Testis (tissue), 3 donors: Measurements from ENCODE around the gene DEAF1. TPM values are rescaled to one million over a fixed set of nuclear protein-coding genes. Genes with fewer than 3 reads are reported as not detected.

Experiments
- DNase-seq: peaks from one replicate; pipeline ENCODE4 v3.0.0-alpha.2; 2019
- H3K27ac ChIP-seq, 2 donors: fragments of 200-600 bp; sonication (generic); one replicate each; pipeline ENCODE4 v1.5.1; 2019
- H3K27me3 ChIP-seq: fragments of 200-600 bp; sonication (generic); one replicate; pipeline ENCODE4 v1.5.1; 2019
- H3K36me3 ChIP-seq: fragments of 200-600 bp; sonication (generic); one replicate; pipeline ENCODE4 v1.5.1; 2017; ENCODE audit warnings: low read depth; ENCODE audit errors: missing control alignments
- H3K4me1 ChIP-seq: fragments of 200-600 bp; sonication (generic); one replicate; pipeline ENCODE4 v1.5.1; 2019
- H3K4me3 ChIP-seq, 2 donors: fragments of 200-600 bp; sonication (generic); one replicate each; pipeline ENCODE4 v1.5.1; 2017 to 2019
- H3K9me3 ChIP-seq: fragments of 200-600 bp; sonication (generic); one replicate; pipeline ENCODE4 v1.5.1; 2017
- POLR2A ChIP-seq: fragments of 450-650 bp; IDR thresholded peaks from one replicate; pipeline ENCODE4 v1.6.1; 2017; ENCODE audit warnings: antibody characterized with exemption, mild to moderate bottlenecking, moderate library complexity
- WGBS, 2 donors: methylation state at CpG; one replicate each; pipeline ENCODE4 v1.1.5; 2018; 5-methylcytosine and 5-hydroxymethylcytosine counted together
- intact Hi-C: fragments of 100-400 bp; cut with DNase I; formaldehyde crosslinking; loops from one replicate; pipeline ENCODE4 v1.15.1; 2023; ENCODE audit warnings: low total_unique reads
- polyA plus RNA-seq: library from polyadenylated mRNA; stranded (reverse); fragments of 350-450 nt; fragmentation: Illumina TruSeq; extraction: RNeasy Lipid Tissue Mini Kit (QIAGEN cat#74804); gene quantifications from one replicate; pipeline ENCODE4 v1.2.3, GENCODE V29; 2014; ENCODE audit warnings: low read depth, low replicate concordance; ENCODE audit not compliant: insufficient read depth
- total RNA-seq, 2 donors: library from RNA; depleted of rRNA; stranded (reverse); fragments of >200 nt; gene quantifications; one replicate each; pipeline ENCODE4 v1.2.3, GENCODE V29; 2016
- TF ChIP-seq, protein P1 (sequence below), 3 experiments: fragments of 450-650 bp in 2 of 3; fragments of 200-600 bp in 1 of 3; sonication (generic) in 1 of 3; IDR thresholded peaks; one replicate each; pipeline ENCODE4 v1.5.1; 2016 to 2019; ENCODE audit warnings: antibody characterized with exemption in 3 of 3, mild to moderate bottlenecking in 2 of 3, moderate library complexity in 1 of 3

DEAF1 gene
- total and polyA plus RNA-seq, 3 donors from 2014 or later = 47.9 to 116 (median 82.5) TPM

DNA sequence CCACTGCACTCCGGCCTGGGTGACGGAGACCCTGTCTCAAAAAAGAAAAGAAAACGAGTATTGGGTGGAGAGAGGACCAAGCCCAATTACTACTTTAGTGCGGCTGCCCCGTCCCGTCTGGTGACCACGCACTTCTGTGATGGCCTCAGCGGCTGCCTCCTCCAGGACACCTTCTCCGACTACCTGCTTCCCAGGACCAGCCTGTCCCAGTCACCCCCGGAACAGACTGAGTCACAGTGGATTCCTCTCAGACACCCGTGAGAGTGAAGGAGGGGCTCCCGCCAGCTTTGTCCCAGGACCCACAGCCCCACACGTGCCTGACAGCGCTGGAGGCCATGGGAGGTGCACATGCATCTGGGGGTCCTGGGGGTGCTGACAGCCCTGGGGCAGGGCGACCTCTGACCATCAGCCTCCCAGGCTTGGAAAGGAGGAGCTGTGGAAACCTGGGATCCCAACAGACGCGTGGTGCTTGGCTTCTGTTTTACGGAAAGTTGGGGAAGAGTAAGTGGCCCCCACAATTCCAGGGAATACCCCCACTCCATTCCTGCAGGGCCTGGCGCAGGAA is 53.1 kb downstream of the DEAF1 start:
- 88 to 89% methylated on average over 13 to 19 of the region's 19 CpGs for WGBS, 2 donors
- H3K4me1 ChIP-seq = no peaks in the 10 kb centered on the region
- no peak overlapping the region for H3K4me3 ChIP-seq
- no peaks in the 10 kb centered on the region for H3K36me3 ChIP-seq
- TF ChIP-seq, protein P1, sequence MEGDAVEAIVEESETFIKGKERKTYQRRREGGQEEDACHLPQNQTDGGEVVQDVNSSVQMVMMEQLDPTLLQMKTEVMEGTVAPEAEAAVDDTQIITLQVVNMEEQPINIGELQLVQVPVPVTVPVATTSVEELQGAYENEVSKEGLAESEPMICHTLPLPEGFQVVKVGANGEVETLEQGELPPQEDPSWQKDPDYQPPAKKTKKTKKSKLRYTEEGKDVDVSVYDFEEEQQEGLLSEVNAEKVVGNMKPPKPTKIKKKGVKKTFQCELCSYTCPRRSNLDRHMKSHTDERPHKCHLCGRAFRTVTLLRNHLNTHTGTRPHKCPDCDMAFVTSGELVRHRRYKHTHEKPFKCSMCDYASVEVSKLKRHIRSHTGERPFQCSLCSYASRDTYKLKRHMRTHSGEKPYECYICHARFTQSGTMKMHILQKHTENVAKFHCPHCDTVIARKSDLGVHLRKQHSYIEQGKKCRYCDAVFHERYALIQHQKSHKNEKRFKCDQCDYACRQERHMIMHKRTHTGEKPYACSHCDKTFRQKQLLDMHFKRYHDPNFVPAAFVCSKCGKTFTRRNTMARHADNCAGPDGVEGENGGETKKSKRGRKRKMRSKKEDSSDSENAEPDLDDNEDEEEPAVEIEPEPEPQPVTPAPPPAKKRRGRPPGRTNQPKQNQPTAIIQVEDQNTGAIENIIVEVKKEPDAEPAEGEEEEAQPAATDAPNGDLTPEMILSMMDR (IDR thresholded peaks at IDR 0.05) = no peak
- TF ChIP-seq POLR2A = no peak
- intact Hi-C loops = no loop called here
- DNase-seq = no peak
- no peaks in the 10 kb centered on the region for H3K9me3 ChIP-seq
- H3K27ac ChIP-seq = no peak overlapping the region
- H3K27me3 ChIP-seq = no peaks in the 10 kb centered on the region

DNA sequence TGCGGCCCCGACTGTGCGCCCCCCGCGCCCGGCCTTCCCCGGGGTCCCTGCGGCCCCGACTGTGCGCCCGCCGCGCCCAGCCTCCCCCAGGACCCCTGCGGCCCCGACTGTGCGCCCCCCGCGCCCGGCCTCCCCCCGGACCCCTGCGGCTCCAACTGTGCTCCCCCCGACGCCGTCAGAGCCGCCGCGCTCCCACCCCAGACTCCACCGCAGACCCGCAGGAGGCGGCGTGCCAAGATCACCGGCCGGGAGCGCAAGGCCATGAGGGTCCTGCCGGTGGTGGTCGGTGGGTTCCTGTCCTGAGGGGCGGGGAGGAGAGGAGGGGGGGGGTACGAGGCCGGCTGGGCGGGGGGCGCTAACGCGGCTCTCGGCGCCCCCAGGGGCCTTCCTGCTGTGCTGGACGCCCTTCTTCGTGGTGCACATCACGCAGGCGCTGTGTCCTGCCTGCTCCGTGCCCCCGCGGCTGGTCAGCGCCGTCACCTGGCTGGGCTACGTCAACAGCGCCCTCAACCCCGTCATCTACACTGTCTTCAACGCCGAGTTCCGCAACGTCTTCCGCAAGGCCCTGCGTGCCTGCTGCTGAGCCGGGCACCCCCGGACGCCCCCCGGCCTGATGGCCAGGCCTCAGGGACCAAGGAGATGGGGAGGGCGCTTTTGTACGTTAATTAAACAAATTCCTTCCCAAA is 54.9 kb downstream of the DEAF1 start:
- TF ChIP-seq, protein P1 (IDR thresholded peaks at IDR 0.05) = no peak
- no peak for TF ChIP-seq POLR2A
- Histone ChIP-seq H3K27ac (no peak overlapping the region), H3K9me3 (no peaks in the 10 kb centered on the region), H3K4me3 (no peak overlapping the region), H3K27me3 (no peaks in the 10 kb centered on the region), H3K36me3 (no peaks in the 10 kb centered on the region), H3K4me1 (no peaks in the 10 kb centered on the region)
- DNase-seq = no peak
- WGBS, 2 donors = 60 to 76% methylated on average over 10 to 37 of the region's 69 CpGs
- intact Hi-C loops = no loop called here

DNA sequence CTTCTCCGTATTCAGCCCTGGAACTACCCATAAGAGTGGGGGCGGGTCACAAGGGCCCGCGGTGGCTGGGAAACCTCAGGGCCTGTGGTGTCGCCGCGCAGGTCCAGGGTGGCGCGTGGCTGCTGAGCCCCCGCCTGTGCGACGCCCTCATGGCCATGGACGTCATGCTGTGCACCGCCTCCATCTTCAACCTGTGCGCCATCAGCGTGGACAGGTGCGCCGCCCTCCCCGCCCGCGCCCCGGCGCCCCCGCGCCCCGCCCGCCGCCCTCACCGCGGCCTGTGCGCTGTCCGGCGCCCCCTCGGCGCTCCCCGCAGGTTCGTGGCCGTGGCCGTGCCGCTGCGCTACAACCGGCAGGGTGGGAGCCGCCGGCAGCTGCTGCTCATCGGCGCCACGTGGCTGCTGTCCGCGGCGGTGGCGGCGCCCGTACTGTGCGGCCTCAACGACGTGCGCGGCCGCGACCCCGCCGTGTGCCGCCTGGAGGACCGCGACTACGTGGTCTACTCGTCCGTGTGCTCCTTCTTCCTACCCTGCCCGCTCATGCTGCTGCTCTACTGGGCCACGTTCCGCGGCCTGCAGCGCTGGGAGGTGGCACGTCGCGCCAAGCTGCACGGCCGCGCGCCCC is 55.6 kb downstream of the DEAF1 start:
- no peaks in the 10 kb centered on the region for H3K27me3 ChIP-seq
- 61% methylated on average over 69 of the region's 80 CpGs; no CpG with 5 or more reads in 1 of the 2 donors for WGBS, 2 donors
- no peak overlapping the region for H3K4me3 ChIP-seq
- H3K4me1 ChIP-seq = no peaks in the 10 kb centered on the region
- no peaks in the 10 kb centered on the region for H3K9me3 ChIP-seq
- no peak overlapping the region for H3K27ac ChIP-seq
- DNase-seq = no peak
- TF ChIP-seq POLR2A = no peak
- TF ChIP-seq, protein P1 (IDR thresholded peaks at IDR 0.05) = no peak
- H3K36me3 ChIP-seq = no peaks in the 10 kb centered on the region
- intact Hi-C loops = no loop called here

DNA sequence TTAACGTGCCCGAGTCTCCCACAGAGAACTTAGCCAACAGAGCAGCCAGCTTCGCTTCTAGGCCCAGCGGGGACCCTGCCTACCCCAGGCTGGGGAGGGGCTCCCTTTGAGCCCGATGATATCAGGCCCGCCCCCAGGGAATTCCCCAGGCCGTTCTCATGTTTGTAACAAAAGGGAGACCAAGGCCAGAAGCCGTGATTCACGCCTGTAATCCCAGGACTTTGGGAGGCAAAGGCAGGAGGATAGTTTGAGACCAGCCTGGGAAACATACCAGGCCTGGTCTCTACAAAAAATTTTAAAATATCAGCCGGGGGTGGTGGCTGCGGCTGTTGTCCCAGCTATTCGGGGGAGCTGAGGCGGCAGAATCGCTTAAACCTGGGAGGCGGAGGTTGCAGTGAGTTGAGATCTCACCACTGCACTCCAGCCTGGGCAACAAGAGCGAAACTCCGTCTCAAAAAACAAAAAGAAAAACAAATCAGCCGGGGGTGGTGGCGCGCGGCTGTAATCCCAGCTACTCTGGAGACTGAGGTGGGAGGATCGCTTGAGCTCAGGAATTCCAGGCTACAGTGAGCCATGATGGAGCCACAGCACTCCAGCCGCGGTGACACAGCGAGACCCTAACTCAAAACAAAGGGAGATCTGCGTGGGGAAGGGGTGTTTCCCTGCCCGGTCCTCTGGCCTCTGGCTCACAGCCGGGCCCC is 56.2 kb downstream of the DEAF1 start:
- Histone ChIP-seq H3K27me3 (no peaks in the 10 kb centered on the region), H3K36me3 (no peaks in the 10 kb centered on the region), H3K27ac (no peak overlapping the region), H3K9me3 (no peaks in the 10 kb centered on the region), H3K4me1 (no peaks in the 10 kb centered on the region), H3K4me3 (no peak overlapping the region)
- 45 to 56% methylated on average over 25 to 28 of the region's 28 CpGs for WGBS, 2 donors
- TF ChIP-seq POLR2A = no peak
- TF ChIP-seq, protein P1 (IDR thresholded peaks at IDR 0.05) = no peak
- intact Hi-C loops = no loop called here
- DNase-seq = no peak
